ENCODE measurements around the gene JMJD8. TPM values are rescaled to one million over a fixed set of nuclear protein-coding genes. Genes with fewer than 3 reads are reported as not detected.

The JMJD8 gene
- total RNA-seq, 1 donor from 2014 or later = 26.1 TPM

- Mint-ChIP-seq H3K27ac (ENCODE audit: unreplicated experiment) (no peak overlapping the region), H3K4me1 (ENCODE audit: low read depth, unreplicated experiment) (peaks cover 6% of the 10 kb centered on the region), H3K4me3 (ENCODE audit: unreplicated experiment) (no peak overlapping the region), H3K9me3 (ENCODE audit: unreplicated experiment) (peaks cover 12% of the 10 kb centered on the region), H3K36me3 (ENCODE audit: unreplicated experiment) (no peaks in the 10 kb centered on the region), H3K27me3 (ENCODE audit: unreplicated experiment) (peaks cover 18% of the 10 kb centered on the region)
- DNase-seq = no peak
- no peak for TF ChIP-seq CTCF (IDR thresholded peaks at IDR 0.05; ENCODE audit: partially characterized antibody, unreplicated experiment)
These were observed 2.5 kb upstream of the JMJD8 start for GRCh38 chr16:686459-687260.

GRCh38 chr16:685967-686366 lies 1.8 kb upstream of the JMJD8 start:
- H3K9me3 Mint-ChIP-seq (ENCODE audit: unreplicated experiment) = peaks cover 9% of the 10 kb centered on the region
- DNase-seq = peak; percentile 67
- H3K27me3 Mint-ChIP-seq (ENCODE audit: unreplicated experiment) = peaks cover 16% of the 10 kb centered on the region
- H3K4me1 Mint-ChIP-seq (ENCODE audit: low read depth, unreplicated experiment) = peaks cover 10% of the 10 kb centered on the region
- peak; percentile 59 for TF ChIP-seq CTCF (IDR thresholded peaks at IDR 0.05; ENCODE audit: partially characterized antibody, unreplicated experiment)
- H3K36me3 Mint-ChIP-seq (ENCODE audit: unreplicated experiment) = no peaks in the 10 kb centered on the region
- H3K27ac Mint-ChIP-seq (ENCODE audit: unreplicated experiment) = no peak overlapping the region
- H3K4me3 Mint-ChIP-seq (ENCODE audit: unreplicated experiment) = no peak overlapping the region

GRCh38 chr16:684961-685696 lies 995 bp upstream of the JMJD8 start:
- peaks cover 11% of the 10 kb centered on the region for H3K4me1 Mint-ChIP-seq (ENCODE audit: low read depth, unreplicated experiment)
- H3K4me3 Mint-ChIP-seq (ENCODE audit: unreplicated experiment) = no peak overlapping the region
- H3K9me3 Mint-ChIP-seq (ENCODE audit: unreplicated experiment) = peaks cover 5% of the 10 kb centered on the region
- H3K36me3 Mint-ChIP-seq (ENCODE audit: unreplicated experiment) = no peaks in the 10 kb centered on the region
- no peak overlapping the region for H3K27ac Mint-ChIP-seq (ENCODE audit: unreplicated experiment)
- no peak for DNase-seq
- H3K27me3 Mint-ChIP-seq (ENCODE audit: unreplicated experiment) = peaks cover 13% of the 10 kb centered on the region
- TF ChIP-seq CTCF (IDR thresholded peaks at IDR 0.05; ENCODE audit: partially characterized antibody, unreplicated experiment) = no peak

GRCh38 chr16:683396-684070 lies 601 bp downstream of the JMJD8 start:
- Mint-ChIP-seq H3K9me3 (ENCODE audit: unreplicated experiment) (peaks cover 8% of the 10 kb centered on the region), H3K4me3 (ENCODE audit: unreplicated experiment) (peak overlapping the region; percentile 67), H3K4me1 (ENCODE audit: low read depth, unreplicated experiment) (peaks cover 9% of the 10 kb centered on the region), H3K27ac (ENCODE audit: unreplicated experiment) (no peak overlapping the region), H3K27me3 (ENCODE audit: unreplicated experiment) (peaks cover 11% of the 10 kb centered on the region), H3K36me3 (ENCODE audit: unreplicated experiment) (no peaks in the 10 kb centered on the region)
- no peak for DNase-seq
- TF ChIP-seq CTCF (IDR thresholded peaks at IDR 0.05; ENCODE audit: partially characterized antibody, unreplicated experiment) = no peak

Measured in glutamatergic neuron (in vitro differentiated cells).